Endothelial cell of umbilical vein (primary cell): ENCODE results near the gene SLC39A11.

Experiments used
- CTCF ChIP-seq, 2 donors: IDR thresholded peaks; 1 replicate in 1 of 2; 2 replicates in 1 of 2; pipeline ENCODE4 v1.5.1; 2011; ENCODE audit warnings: low read length in 2 of 2, mild to moderate bottlenecking in 2 of 2, moderate library complexity in 2 of 2, control low read depth in 1 of 2, inconsistent platforms in 1 of 2, low read depth in 1 of 2; ENCODE audit not compliant: insufficient read depth in 1 of 2; ENCODE audit errors: extremely low read depth in 1 of 2
- EZH2 ChIP-seq: IDR thresholded peaks from 2 replicates; pipeline ENCODE4 v1.6.1; 2012; ENCODE audit warnings: borderline replicate concordance, low read depth, mild to moderate bottlenecking, moderate library complexity, low read length, inconsistent platforms; ENCODE audit not compliant: severe bottlenecking
- FOS ChIP-seq: IDR thresholded peaks from 2 replicates; pipeline ENCODE4 v1.6.1; 2011; ENCODE audit warnings: mild to moderate bottlenecking, low read length, moderate library complexity, borderline replicate concordance; ENCODE audit not compliant: insufficient read depth
- GATA2 ChIP-seq: IDR thresholded peaks from 2 replicates; pipeline ENCODE4 v1.7.0; 2011; ENCODE audit warnings: low read depth, mild to moderate bottlenecking, moderate library complexity, mixed read lengths, low read length; ENCODE audit not compliant: insufficient read length, insufficient read depth
- JUN ChIP-seq: IDR thresholded peaks from 2 replicates; pipeline ENCODE4 v1.6.1; 2011; ENCODE audit warnings: borderline replicate concordance, low read depth; ENCODE audit not compliant: insufficient read length, insufficient read depth
- MAX ChIP-seq: IDR thresholded peaks from 2 replicates; pipeline ENCODE4 v1.6.1; 2011; ENCODE audit not compliant: insufficient read depth, insufficient read length
- MYC ChIP-seq: IDR thresholded peaks from one replicate; pipeline ENCODE4 v1.6.1; 2011; ENCODE audit warnings: mild to moderate bottlenecking, low read depth, low read length
- POLR2A ChIP-seq: IDR thresholded peaks from 2 replicates; pipeline ENCODE4 v1.6.1; 2012; ENCODE audit warnings: low read depth, mild to moderate bottlenecking, control low read depth, low read length
- POLR2AphosphoS5 ChIP-seq: IDR thresholded peaks from 2 replicates; pipeline ENCODE4 v1.6.1; 2012; ENCODE audit warnings: low read depth, mild to moderate bottlenecking, control low read depth, low read length, moderate library complexity; ENCODE audit not compliant: insufficient read depth

GRCh38 chr17:73042225-73042624, 50.3 kb downstream of the SLC39A11 start:
- TF ChIP-seq CTCF (IDR thresholded peaks at IDR 0.05; ENCODE audit: extremely low read depth in 1 of 2, insufficient read depth in 1 of 2, low read depth in 1 of 2, low read length in 2 of 2) (no peak), POLR2AphosphoS5 (no peak), FOS (no peak), MAX (no peak), EZH2 (no peak), JUN (no peak), POLR2A (no peak), GATA2 (no peak), MYC (no peak)
